HG03432 (cell line): ENCODE measurements around the gene C7orf57.
A peak's percentile ranks its signal among the peaks of the same experiment; 100 is the strongest.

Experiments
- ATAC-seq: cut with Tn5 transposase; IDR thresholded peaks from one replicate; pipeline ENCODE4 v1.9.1; 2021; ENCODE audit warnings: mild to moderate bottlenecking, moderate library complexity; ENCODE audit not compliant: unreplicated experiment

Gene C7orf57

GRCh38 chr7:48083114-48083830 lies 47.9 kb downstream of the C7orf57 start:
- no peak for ATAC-seq

- ATAC-seq, result peak; percentile 60
These were observed 49.5 kb downstream of the C7orf57 start for GRCh38 chr7:48084727-48085432.

- ATAC-seq, result no peak
These were observed 50.1 kb downstream of the C7orf57 start for GRCh38 chr7:48085433-48085791.

- no peak for ATAC-seq
These were observed 50.6 kb downstream of the C7orf57 start for GRCh38 chr7:48085942-48086341.

GRCh38 chr7:48087349-48087748 lies 52.0 kb downstream of the C7orf57 start:
- ATAC-seq, result peak; percentile 13

- peak; percentile 61 for ATAC-seq
These were observed 53.3 kb downstream of the C7orf57 start for GRCh38 chr7:48088559-48089045.

GRCh38 chr7:48089046-48090003 lies 54.0 kb downstream of the C7orf57 start, which contains the start of gene UPP1:
TSS of gene UPP1 (plus strand) at chr7:48089265. CDS start at chr7:48094784, 5,519 bp downstream.
- ATAC-seq, result peak; percentile 64

- ATAC-seq, result no peak
These were observed 54.9 kb downstream of the C7orf57 start for GRCh38 chr7:48090095-48090805.

- ATAC-seq, result no peak
These were observed 56.4 kb downstream of the C7orf57 start for GRCh38 chr7:48091506-48092433.

- ATAC-seq, result no peak
These were observed 59.5 kb downstream of the C7orf57 start for GRCh38 chr7:48094861-48095293.

- no peak for ATAC-seq
These were observed 60.9 kb downstream of the C7orf57 start for GRCh38 chr7:48096273-48096672.

GRCh38 chr7:48097521-48098231 lies 62.3 kb downstream of the C7orf57 start:
- ATAC-seq, result no peak

GRCh38 chr7:48098846-48099245 lies 63.5 kb downstream of the C7orf57 start:
- no peak for ATAC-seq

GRCh38 chr7:48099781-48100180 lies 64.4 kb downstream of the C7orf57 start:
- no peak for ATAC-seq

- ATAC-seq, result no peak
These were observed 66.0 kb downstream of the C7orf57 start for GRCh38 chr7:48101352-48101751.

GRCh38 chr7:48101968-48102367 lies 66.6 kb downstream of the C7orf57 start:
- ATAC-seq, result no peak

GRCh38 chr7:48102530-48102929 lies 67.2 kb downstream of the C7orf57 start:
- ATAC-seq, result no peak

- no peak for ATAC-seq
These were observed 69.7 kb downstream of the C7orf57 start for GRCh38 chr7:48105045-48105444.
